ENCODE measurements around the gene NUP205. TPM values are rescaled to one million over a fixed set of nuclear protein-coding genes. Genes with fewer than 3 reads are reported as not detected.

NUP205 gene
- total RNA-seq, 1 experiment from 2014 or later, result 171 TPM

DNA sequence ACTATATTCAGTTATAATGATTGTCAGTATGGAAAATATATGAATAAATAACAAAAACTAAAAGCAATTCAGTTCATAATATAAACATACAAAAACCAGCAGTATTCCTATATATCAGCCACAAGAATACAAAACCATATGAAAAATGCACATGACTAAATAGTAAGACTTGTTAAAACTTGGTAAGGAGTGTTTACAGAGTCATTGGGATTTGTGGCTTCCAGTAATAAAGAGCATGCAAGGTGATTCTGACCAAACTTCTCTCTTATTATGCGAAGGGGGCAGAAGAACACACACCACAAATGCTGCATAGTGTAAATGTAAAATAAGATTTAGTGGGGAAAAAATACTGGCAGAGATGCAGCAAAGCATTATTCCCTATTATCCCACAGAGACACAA lies 39.0 kb upstream of the NUP205 start (continued):
- TF ChIP-seq, protein P1, sequence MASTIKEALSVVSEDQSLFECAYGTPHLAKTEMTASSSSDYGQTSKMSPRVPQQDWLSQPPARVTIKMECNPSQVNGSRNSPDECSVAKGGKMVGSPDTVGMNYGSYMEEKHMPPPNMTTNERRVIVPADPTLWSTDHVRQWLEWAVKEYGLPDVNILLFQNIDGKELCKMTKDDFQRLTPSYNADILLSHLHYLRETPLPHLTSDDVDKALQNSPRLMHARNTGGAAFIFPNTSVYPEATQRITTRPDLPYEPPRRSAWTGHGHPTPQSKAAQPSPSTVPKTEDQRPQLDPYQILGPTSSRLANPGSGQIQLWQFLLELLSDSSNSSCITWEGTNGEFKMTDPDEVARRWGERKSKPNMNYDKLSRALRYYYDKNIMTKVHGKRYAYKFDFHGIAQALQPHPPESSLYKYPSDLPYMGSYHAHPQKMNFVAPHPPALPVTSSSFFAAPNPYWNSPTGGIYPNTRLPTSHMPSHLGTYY (CRISPR knock-in tag; IDR thresholded peaks at IDR 0.05), result no peak
- TF ChIP-seq ZBTB21 (CRISPR knock-in tag; IDR thresholded peaks at IDR 0.05; ENCODE audit: borderline replicate concordance) (no peak), TCF7 (CRISPR knock-in tag; IDR thresholded peaks at IDR 0.05; ENCODE audit: low read depth) (no peak), ZNF671 (CRISPR knock-in tag; IDR thresholded peaks at IDR 0.05) (no peak), CTCF (IDR thresholded peaks at IDR 0.05) (no peak), PRDM15 (CRISPR knock-in tag; IDR thresholded peaks at IDR 0.05) (no peak), MLX (CRISPR knock-in tag; IDR thresholded peaks at IDR 0.05) (no peak), ZNF317 (CRISPR knock-in tag; IDR thresholded peaks at IDR 0.05; ENCODE audit: borderline replicate concordance, low read depth) (no peak), AR (CRISPR knock-in tag; IDR thresholded peaks at IDR 0.05) (no peak)

- no peak overlapping the region for H3K27ac Mint-ChIP-seq
- no peaks in the 10 kb centered on the region for H3K27me3 Mint-ChIP-seq (ENCODE audit: low read depth)
- H3K4me3 Mint-ChIP-seq, result no peak overlapping the region
- no peak for DNase-seq (ENCODE audit: low spot score)
- H3K4me1 Mint-ChIP-seq, result peaks cover 4% of the 10 kb centered on the region; the same call in 1 of the 2 replicates
- H3K9me3 Mint-ChIP-seq, result no peaks in the 10 kb centered on the region
- TF ChIP-seq FOXJ3 (CRISPR knock-in tag; IDR thresholded peaks at IDR 0.05; ENCODE audit: borderline replicate concordance), result no peak
- TF ChIP-seq ZNF121 (CRISPR knock-in tag; IDR thresholded peaks at IDR 0.05), result no peak
- no peak for TF ChIP-seq ATF2 (CRISPR knock-in tag; IDR thresholded peaks at IDR 0.05; ENCODE audit: borderline replicate concordance, low read depth)
- no peak for TF ChIP-seq NR2C2 (CRISPR knock-in tag; IDR thresholded peaks at IDR 0.05)
- ATAC-seq, result peak; percentile 39; the same call in 1 of the 2 replicates
- ChIA-PET CTCF (interaction anchor here (0.7 to 0.9 kb wide), 2 partner anchors 134 to 206 kb away, joined by 3 to 4 read pairs; no protein-coding TSS in a partner anchor), POLR2A (no interaction called here)
- no peaks in the 10 kb centered on the region for H3K36me3 Mint-ChIP-seq
Observed at GRCh38 chr7:135519233-135519688, 38.5 kb upstream of the NUP205 start.

Data from WTC11 (cell line).